Dermis blood vessel endothelial cell (primary cell): ENCODE measurements around the gene LMO7. TPM values are rescaled to one million over a fixed set of nuclear protein-coding genes. Genes with fewer than 3 reads are reported as not detected.

Experiments
- DNase-seq: peaks from one replicate; pipeline ENCODE4 v3.0.0; 2010
- total RNA-seq: library from RNA; depleted of rRNA; stranded (reverse); fragments of >200 nt; gene quantifications from 2 replicates; pipeline ENCODE4 v1.2.3, GENCODE V29; 2014

The LMO7 gene
- total RNA-seq, 1 donor from 2014 or later = 36.8 TPM

- DNase-seq = no peak
These were observed 113.3 kb downstream of the LMO7 start for GRCh38 chr13:75749407-75749806.

GRCh38 chr13:75751350-75751749 lies 115.2 kb downstream of the LMO7 start:
- DNase-seq = no peak

- DNase-seq = no peak
These were observed 116.7 kb downstream of the LMO7 start for GRCh38 chr13:75752826-75753225.

- DNase-seq = no peak
These were observed 118.8 kb downstream of the LMO7 start for GRCh38 chr13:75754936-75755335.

- no peak for DNase-seq
These were observed 121.2 kb downstream of the LMO7 start for GRCh38 chr13:75757336-75757735.

- DNase-seq = no peak
These were observed 123.4 kb downstream of the LMO7 start for GRCh38 chr13:75759531-75759930.

- no peak for DNase-seq
These were observed 124.2 kb downstream of the LMO7 start for GRCh38 chr13:75760131-75761021.

- DNase-seq = no peak
These were observed 125.2 kb downstream of the LMO7 start for GRCh38 chr13:75761369-75761768.

GRCh38 chr13:75762076-75762937 lies 126.2 kb downstream of the LMO7 start:
- no peak for DNase-seq

- DNase-seq = no peak
These were observed 126.8 kb downstream of the LMO7 start for GRCh38 chr13:75762955-75763354.

GRCh38 chr13:75763512-75763911 lies 127.4 kb downstream of the LMO7 start:
- no peak for DNase-seq

GRCh38 chr13:75764251-75764925 lies 128.3 kb downstream of the LMO7 start:
- DNase-seq = no peak

GRCh38 chr13:75764926-75765310 lies 128.8 kb downstream of the LMO7 start:
- DNase-seq = no peak

GRCh38 chr13:75766636-75767035 lies 130.5 kb downstream of the LMO7 start:
- DNase-seq = no peak

GRCh38 chr13:75769141-75769905 lies 133.2 kb downstream of the LMO7 start:
- no peak for DNase-seq

- no peak for DNase-seq
These were observed 134.0 kb downstream of the LMO7 start for GRCh38 chr13:75770164-75770563.

- DNase-seq = no peak
These were observed 134.5 kb downstream of the LMO7 start for GRCh38 chr13:75770592-75771011.

GRCh38 chr13:75771226-75771625 lies 135.1 kb downstream of the LMO7 start:
- DNase-seq = no peak

GRCh38 chr13:75771818-75772217 lies 135.7 kb downstream of the LMO7 start:
- DNase-seq = peak; percentile 21

- no peak for DNase-seq
These were observed 138.0 kb downstream of the LMO7 start for GRCh38 chr13:75774176-75774575.

- no peak for DNase-seq
These were observed 140.4 kb downstream of the LMO7 start for GRCh38 chr13:75776550-75776949.

- DNase-seq = no peak
These were observed 143.3 kb downstream of the LMO7 start for GRCh38 chr13:75779393-75779792.
